ENCODE data around the gene RAB40C.

GRCh38 chr16:598823-599739 is 9.2 kb downstream of the RAB40C start:
- no peak for TF ChIP-seq CTCF (IDR thresholded peaks at IDR 0.05; ENCODE audit: low read depth, low read length, missing input control)
- no peak for TF ChIP-seq MAX (IDR thresholded peaks at IDR 0.05)
- TF ChIP-seq HNF4G (IDR thresholded peaks at IDR 0.05): no peak
- no peak for TF ChIP-seq GABPA (IDR thresholded peaks at IDR 0.05 in 1 of 2, conservative IDR thresholded peaks at IDR 0.05 in 1 of 2)
- no peak for TF ChIP-seq SP1 (IDR thresholded peaks at IDR 0.05)
- TF ChIP-seq YY1 (IDR thresholded peaks at IDR 0.05): no peak
- TF ChIP-seq, protein P1, sequence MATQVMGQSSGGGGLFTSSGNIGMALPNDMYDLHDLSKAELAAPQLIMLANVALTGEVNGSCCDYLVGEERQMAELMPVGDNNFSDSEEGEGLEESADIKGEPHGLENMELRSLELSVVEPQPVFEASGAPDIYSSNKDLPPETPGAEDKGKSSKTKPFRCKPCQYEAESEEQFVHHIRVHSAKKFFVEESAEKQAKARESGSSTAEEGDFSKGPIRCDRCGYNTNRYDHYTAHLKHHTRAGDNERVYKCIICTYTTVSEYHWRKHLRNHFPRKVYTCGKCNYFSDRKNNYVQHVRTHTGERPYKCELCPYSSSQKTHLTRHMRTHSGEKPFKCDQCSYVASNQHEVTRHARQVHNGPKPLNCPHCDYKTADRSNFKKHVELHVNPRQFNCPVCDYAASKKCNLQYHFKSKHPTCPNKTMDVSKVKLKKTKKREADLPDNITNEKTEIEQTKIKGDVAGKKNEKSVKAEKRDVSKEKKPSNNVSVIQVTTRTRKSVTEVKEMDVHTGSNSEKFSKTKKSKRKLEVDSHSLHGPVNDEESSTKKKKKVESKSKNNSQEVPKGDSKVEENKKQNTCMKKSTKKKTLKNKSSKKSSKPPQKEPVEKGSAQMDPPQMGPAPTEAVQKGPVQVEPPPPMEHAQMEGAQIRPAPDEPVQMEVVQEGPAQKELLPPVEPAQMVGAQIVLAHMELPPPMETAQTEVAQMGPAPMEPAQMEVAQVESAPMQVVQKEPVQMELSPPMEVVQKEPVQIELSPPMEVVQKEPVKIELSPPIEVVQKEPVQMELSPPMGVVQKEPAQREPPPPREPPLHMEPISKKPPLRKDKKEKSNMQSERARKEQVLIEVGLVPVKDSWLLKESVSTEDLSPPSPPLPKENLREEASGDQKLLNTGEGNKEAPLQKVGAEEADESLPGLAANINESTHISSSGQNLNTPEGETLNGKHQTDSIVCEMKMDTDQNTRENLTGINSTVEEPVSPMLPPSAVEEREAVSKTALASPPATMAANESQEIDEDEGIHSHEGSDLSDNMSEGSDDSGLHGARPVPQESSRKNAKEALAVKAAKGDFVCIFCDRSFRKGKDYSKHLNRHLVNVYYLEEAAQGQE (IDR thresholded peaks at IDR 0.05): no peak
- no peak for TF ChIP-seq JUND (IDR thresholded peaks at IDR 0.05)

Data from liver (tissue), 3 donors.